Smooth muscle cell (in vitro differentiated cells): ENCODE data around the gene HS3ST5. TPM values are rescaled to one million over a fixed set of nuclear protein-coding genes. Genes with fewer than 3 reads are reported as not detected.

ENCODE experiments used
- DNase-seq: peaks from one replicate; lab custom pipeline; 2025; ENCODE audit not compliant: unreplicated experiment; lab: John Stamatoyannopoulos, UW
- H2AFZ ChIP-seq: fragments of 200-600 bp; sonication (generic); 2 replicates; pipeline ENCODE4 v1.6.0; 2016; ENCODE audit warnings: antibody characterized with exemption, low read depth, mild to moderate bottlenecking
- H3F3A ChIP-seq: fragments of 200-600 bp; sonication (generic); 2 replicates; pipeline ENCODE4 v1.6.0; 2017; ENCODE audit warnings: antibody characterized with exemption, low read depth
- H3K27ac ChIP-seq: fragments of 200-600 bp; sonication (generic); 2 replicates; pipeline ENCODE4 v1.5.1; 2016; ENCODE audit warnings: low read depth, mild to moderate bottlenecking
- H3K27me3 ChIP-seq: fragments of 200-600 bp; sonication (generic); 2 replicates; pipeline ENCODE4 v1.6.1; 2016; ENCODE audit warnings: low read depth, mild to moderate bottlenecking
- H3K36me3 ChIP-seq: fragments of 200-600 bp; sonication (generic); 2 replicates; pipeline ENCODE4 v1.5.1; 2016; ENCODE audit warnings: low read depth
- H3K4me1 ChIP-seq: fragments of 200-600 bp; sonication (generic); 2 replicates; pipeline ENCODE4 v1.5.1; 2016; ENCODE audit warnings: low read depth
- H3K4me2 ChIP-seq: fragments of 200-600 bp; sonication (generic); 2 replicates; pipeline ENCODE4 v1.6.0; 2016; ENCODE audit warnings: mild to moderate bottlenecking
- H3K4me3 ChIP-seq: fragments of 200-600 bp; sonication (generic); 2 replicates; pipeline ENCODE4 v1.5.1; 2016; ENCODE audit warnings: mild to moderate bottlenecking
- H3K79me2 ChIP-seq: fragments of 200-600 bp; sonication (generic); 2 replicates; pipeline ENCODE4 v1.6.0; 2016; ENCODE audit warnings: low read depth, mild to moderate bottlenecking
- H3K9ac ChIP-seq: fragments of 200-600 bp; sonication (generic); 2 replicates; pipeline ENCODE4 v1.6.0; 2016; ENCODE audit warnings: low read depth
- H3K9me3 ChIP-seq: fragments of 200-600 bp; sonication (generic); replicated peaks from 2 replicates; pipeline ENCODE4 v1.5.1; 2016; ENCODE audit warnings: low read depth
- H4K20me1 ChIP-seq: fragments of 200-600 bp; sonication (generic); 2 replicates; pipeline ENCODE4 v1.6.0; 2016; ENCODE audit warnings: low read depth
- CTCF ChIP-seq: fragments of 200-600 bp; sonication (generic); IDR thresholded peaks from 2 replicates; pipeline ENCODE4 v1.5.1; 2017; ENCODE audit warnings: borderline replicate concordance, mild to moderate bottlenecking, antibody characterized with exemption; ENCODE audit not compliant: insufficient read depth, poor library complexity, severe bottlenecking
- WGBS: methylation state at CpG from one replicate; pipeline ENCODE4 v1.1.7; 2016; ENCODE audit warnings: low lambda C conversion rate; 5-methylcytosine and 5-hydroxymethylcytosine counted together
- polyA plus RNA-seq: library from polyadenylated mRNA; unstranded; fragments of >200 nt; fragmentation: Nextera tagmentation; extraction: Ambion mirVana; gene quantifications from 2 replicates; pipeline ENCODE4 v1.2.1, GENCODE V29; 2016
- total RNA-seq: library from RNA; depleted of rRNA; stranded (reverse); fragments of >200 nt; gene quantifications from 2 replicates; pipeline ENCODE4 v1.2.3, GENCODE V29; 2014

The HS3ST5 gene
- total and polyA plus RNA-seq, 2 experiments from 2014 or later, result 0.18 to 0.25 TPM

DNA sequence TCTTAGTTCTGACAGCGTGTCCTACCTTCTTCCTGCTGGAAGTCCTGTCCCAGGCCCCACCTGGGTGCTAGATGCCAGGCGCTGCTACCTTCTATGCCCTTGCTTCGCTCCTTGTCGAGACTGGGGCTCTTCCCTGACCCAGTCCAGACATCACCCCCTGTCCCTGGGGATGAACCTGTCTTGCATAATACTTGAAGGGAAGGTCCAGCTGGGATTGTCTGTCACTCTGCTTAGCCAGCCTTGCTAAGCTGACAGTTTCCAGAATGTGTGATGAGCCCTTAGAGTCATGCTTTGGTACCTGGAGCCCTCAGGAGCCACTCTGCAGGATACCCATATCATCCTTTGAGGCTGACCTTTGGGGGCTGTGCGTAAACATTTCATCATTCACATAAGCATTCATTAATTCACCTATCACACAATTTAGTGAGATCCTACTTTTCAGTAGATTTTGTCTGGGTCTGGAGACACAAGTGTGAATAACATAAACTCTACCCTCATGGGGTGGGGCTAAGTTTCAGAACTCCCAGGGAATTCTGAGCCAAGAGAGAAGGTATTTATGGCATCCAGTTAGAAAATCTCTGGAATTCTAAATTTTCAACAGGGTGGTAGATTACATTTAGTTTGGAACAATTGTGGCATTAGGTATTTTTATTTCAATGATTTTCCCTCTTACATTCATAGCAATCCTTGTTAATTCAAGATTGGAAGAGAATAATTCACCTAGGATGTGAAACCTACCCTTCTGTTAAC is 220.7 kb downstream of the HS3ST5 start:
- no peak overlapping the region for H3K4me2 ChIP-seq
- H3K4me3 ChIP-seq, result no peak overlapping the region
- no peaks in the 10 kb centered on the region for H3K9me3 ChIP-seq
- H4K20me1 ChIP-seq, result no peaks in the 10 kb centered on the region
- no peaks in the 10 kb centered on the region for H3K4me1 ChIP-seq
- H3K36me3 ChIP-seq, result no peaks in the 10 kb centered on the region
- no peak for DNase-seq
- H3K79me2 ChIP-seq, result no peaks in the 10 kb centered on the region
- no peak overlapping the region for H3K27ac ChIP-seq
- 86% methylated on average over 5 of the region's 5 CpGs for WGBS
- H3F3A ChIP-seq, result no peaks in the 10 kb centered on the region
- TF ChIP-seq CTCF, result no peak
- H3K27me3 ChIP-seq, result no peaks in the 10 kb centered on the region
- no peak overlapping the region for H3K9ac ChIP-seq
- no peak overlapping the region for H2AFZ ChIP-seq

- no peak for DNase-seq
- Histone ChIP-seq H3K9me3 (no peaks in the 10 kb centered on the region), H3K79me2 (no peaks in the 10 kb centered on the region), H3K4me3 (no peak overlapping the region), H3F3A (no peaks in the 10 kb centered on the region), H2AFZ (no peak overlapping the region), H3K4me1 (no peaks in the 10 kb centered on the region), H3K9ac (no peak overlapping the region), H3K4me2 (no peak overlapping the region), H3K36me3 (no peaks in the 10 kb centered on the region), H3K27ac (no peak overlapping the region), H4K20me1 (no peaks in the 10 kb centered on the region), H3K27me3 (no peaks in the 10 kb centered on the region)
- TF ChIP-seq CTCF, result no peak
- 89% methylated on average over 2 of the region's 2 CpGs for WGBS
Observed at GRCh38 chr6:114119056-114119455, 223.8 kb downstream of the HS3ST5 start.

DNA sequence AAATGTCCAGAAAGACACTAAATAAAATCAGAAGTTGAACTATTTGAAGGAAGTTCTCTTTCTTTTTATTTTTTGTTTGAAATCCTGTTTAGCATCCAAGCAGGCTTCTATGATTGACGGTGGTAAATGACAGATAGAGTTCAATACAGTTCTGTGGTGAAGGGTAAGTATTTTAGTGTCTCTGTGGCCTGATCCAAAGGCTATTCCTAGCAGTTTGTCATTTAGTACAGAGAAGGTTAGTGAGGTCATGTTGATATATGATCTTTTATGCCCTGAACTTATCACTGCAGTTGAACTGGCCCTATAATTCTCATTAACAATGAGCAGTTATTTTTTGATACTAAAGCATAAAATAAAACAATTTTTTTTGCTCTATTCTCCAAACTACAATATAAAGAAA is 227.2 kb downstream of the HS3ST5 start:
- Histone ChIP-seq H3K4me1 (no peaks in the 10 kb centered on the region), H3F3A (no peaks in the 10 kb centered on the region), H4K20me1 (no peaks in the 10 kb centered on the region), H3K79me2 (no peaks in the 10 kb centered on the region), H3K4me3 (no peak overlapping the region), H3K9me3 (no peaks in the 10 kb centered on the region), H3K4me2 (no peak overlapping the region), H3K36me3 (no peaks in the 10 kb centered on the region), H3K9ac (no peak overlapping the region), H3K27me3 (no peaks in the 10 kb centered on the region), H3K27ac (no peak overlapping the region), H2AFZ (no peak overlapping the region)
- 93% methylated on average over 1 of the region's 1 CpG for WGBS
- no peak for DNase-seq
- TF ChIP-seq CTCF, result no peak
